Omental fat pad (tissue), 4 donors: ENCODE data around the gene PIGR. TPM values are rescaled to one million over a fixed set of nuclear protein-coding genes. Genes with fewer than 3 reads are reported as not detected.

Source experiments
- ATAC-seq: fragments of 150-250 bp; one replicate; pipeline ENCODE4 v1.9.1; 2016; ENCODE audit warnings: mild to moderate bottlenecking, moderate library complexity; ENCODE audit not compliant: low FRiP score
- DNase-seq: peaks from one replicate; pipeline ENCODE4 v3.0.0-alpha.2; 2019; ENCODE audit warnings: low spot score
- CTCF ChIP-seq, 3 donors: fragments of 450-650 bp; IDR thresholded peaks; one replicate each; pipeline ENCODE4 v1.5.1; 2016 to 2017; ENCODE audit warnings: antibody characterized with exemption in 3 of 3, mild to moderate bottlenecking in 3 of 3, moderate library complexity in 2 of 3
- total RNA-seq, 4 donors: library from RNA; depleted of rRNA; stranded (reverse); fragments of >200 nt; gene quantifications; one replicate each; pipeline ENCODE4 v1.1.0, GENCODE V29; 2016

PIGR gene
- total RNA-seq, 4 donors from 2014 or later: 0.24 to 0.44 TPM; not detected in 2

- no peak for DNase-seq
- TF ChIP-seq CTCF (IDR thresholded peaks at IDR 0.05): no peak
- no peak for ATAC-seq
These were observed 63.7 kb downstream of the PIGR start for GRCh38 chr1:206882555-206882954.

GRCh38 chr1:206880314-206880713, 66.0 kb downstream of the PIGR start:
- no peak for DNase-seq
- no peak for TF ChIP-seq CTCF (IDR thresholded peaks at IDR 0.05)
- no peak for ATAC-seq

Other genes with a start within 250 kb of the PIGR start
- under 1 TPM in 1 of 4 donors, not detected in 3; 0.60 TPM for gene IL19, start 175.7 kb downstream of the PIGR start, total RNA-seq
- 10 to 100 TPM; 10.9 to 34.4 (median 28.7) TPM for gene IL10, start 174.0 kb downstream of the PIGR start, total RNA-seq
- 1 to 10 TPM in 2 of 4 donors, under 1 TPM in 1, not detected in 1; 0.82 to 8.6 (median 8.2) TPM for gene IL20, start 80.8 kb downstream of the PIGR start, total RNA-seq
- gene IL24, start 49.0 kb downstream of the PIGR start, total RNA-seq: 10 to 100 TPM in 1 of 4 donors, 1 to 10 TPM in 1, not detected in 2; 5.1 to 65.1 TPM
- gene FCMR, start 24.5 kb downstream of the PIGR start, total RNA-seq: 10 to 100 TPM in 1 of 4 donors, 1 to 10 TPM in 3; 3.2 to 23.2 (median 9.0) TPM
- gene FCAMR, start 24.0 kb upstream of the PIGR start, total RNA-seq: not detected
- gene C1orf116, start 86.3 kb upstream of the PIGR start, total RNA-seq: under 1 TPM in 2 of 4 donors, not detected in 2; 0.13 to 0.16 TPM
- 10 to 100 TPM in 1 of 4 donors, 1 to 10 TPM in 3; 6.1 to 11.7 (median 7.9) TPM for gene YOD1, start 104.7 kb upstream of the PIGR start, total RNA-seq
- 10 to 100 TPM in 1 of 4 donors, 1 to 10 TPM in 3; 4.0 to 16.1 (median 6.1) TPM for gene PFKFB2, start 106.8 kb upstream of the PIGR start, total RNA-seq
- 1 to 10 TPM in 3 of 4 donors, under 1 TPM in 1; 0.24 to 6.0 (median 2.1) TPM for gene C4BPB, start 142.4 kb upstream of the PIGR start, total RNA-seq
- gene C4BPA, start 157.8 kb upstream of the PIGR start, total RNA-seq: 1 to 10 TPM in 1 of 4 donors, not detected in 3; 3.3 TPM